ENCODE results near the gene MRTFA. TPM values are rescaled to one million over a fixed set of nuclear protein-coding genes. Genes with fewer than 3 reads are reported as not detected.

The MRTFA gene
- total and polyA plus RNA-seq, 2 of the 13 experiments (the other 11 are each of a cell fraction or from before 2014, with no cell fraction given): 2.4 to 8.2 TPM

DNA sequence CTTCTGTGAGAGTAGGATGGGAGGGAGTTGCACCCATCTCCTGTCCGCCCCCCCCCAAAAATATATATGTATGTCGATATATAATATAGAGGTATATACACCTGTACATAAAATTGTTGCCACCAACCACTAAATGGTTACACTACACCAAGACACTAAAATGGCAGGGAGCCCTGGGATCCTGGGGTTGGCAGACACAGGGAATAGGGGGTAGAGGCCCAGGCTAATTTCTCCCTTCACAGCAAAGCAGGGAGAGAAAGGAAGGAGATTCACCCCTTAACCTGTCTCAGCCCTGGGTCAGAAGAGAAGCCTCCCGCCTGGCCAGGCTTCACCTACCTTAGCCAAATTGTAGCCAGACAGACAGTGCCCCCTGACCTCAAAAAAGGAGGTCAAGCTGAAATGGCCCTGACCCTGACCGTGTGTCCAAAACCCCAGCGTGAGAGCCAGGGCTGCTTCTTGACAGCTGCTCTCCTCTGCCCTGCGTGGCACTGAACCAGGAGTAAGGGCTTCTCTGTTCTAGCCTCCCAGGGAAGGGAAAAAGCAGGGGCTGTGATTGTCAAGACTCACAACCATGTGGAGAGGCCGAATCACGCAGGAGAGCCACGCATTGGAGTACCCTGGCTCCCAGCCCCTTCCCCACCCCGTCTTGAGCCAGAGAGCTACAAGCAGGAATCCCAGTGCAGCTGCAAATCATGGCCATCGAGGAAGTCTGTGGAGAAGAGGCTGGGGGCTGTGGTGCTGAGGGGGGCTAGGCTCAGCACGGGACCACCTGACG, 225.6 kb downstream of the MRTFA start:
- Histone ChIP-seq H3K79me2 (ENCODE audit: insufficient read depth, low read length) (no peaks in the 10 kb centered on the region), H3K27me3 (ENCODE audit: control insufficient read depth in 1 of 2, insufficient read depth in 2 of 2, low read length in 2 of 2) (no peaks in the 10 kb centered on the region), H3K4me1 (ENCODE audit: insufficient read depth, low read length) (no peaks in the 10 kb centered on the region), H3K9ac (ENCODE audit: insufficient read depth, low read depth, low read length) (no peak overlapping the region), H3K4me3 (replicated peaks in 1 of 3; ENCODE audit: insufficient read depth in 1 of 3, low read depth in 2 of 3, low read length in 3 of 3) (no peak overlapping the region), H3K4me2 (ENCODE audit: low read depth, low read length) (no peak overlapping the region), H3K9me3 (ENCODE audit: low read length) (no peaks in the 10 kb centered on the region), H3K27ac (ENCODE audit: extremely low read length, insufficient read depth, low read length) (no peak overlapping the region), H2AFZ (ENCODE audit: low read length) (no peak overlapping the region), H4K20me1 (ENCODE audit: insufficient read depth, low read length) (no peaks in the 10 kb centered on the region), H3K36me3 (replicated peaks in 1 of 2; ENCODE audit: control insufficient read depth in 1 of 2, insufficient read depth in 2 of 2, low read length in 2 of 2) (peaks cover 13 to 21% of the 10 kb centered on the region in 2 experiments)
- FAIRE-seq: no peak
- intact Hi-C loops (cut with micrococcal nuclease; ENCODE audit: unreplicated experiment) (no loop called here), in situ Hi-C loops (cut with HindIII; ENCODE audit: extremely low pct_ligation_motif_present, low pct_unique_long_range_greater_than_20kb) (no loop called here)
- CTCF ChIA-PET (ENCODE audit: low intra/inter-chr PET ratio, low total read pairs): no interaction called here
- TF ChIP-seq ZNF282 (IDR thresholded peaks at IDR 0.05; ENCODE audit: partially characterized antibody): no peak
- no peak for TF ChIP-seq ZNF556 (CRISPR knock-in tag; IDR thresholded peaks at IDR 0.05; ENCODE audit: borderline replicate concordance)
- no peak for TF ChIP-seq ZFP36 (IDR thresholded peaks at IDR 0.05; ENCODE audit: borderline replicate concordance, low read depth, low read length, partially characterized antibody)
- TF ChIP-seq KAT7 (CRISPR knock-in tag; IDR thresholded peaks at IDR 0.05; ENCODE audit: borderline replicate concordance): no peak
- TF ChIP-seq ZNF501 (CRISPR knock-in tag; IDR thresholded peaks at IDR 0.05): no peak
- no peak for TF ChIP-seq SP140L (CRISPR knock-in tag; IDR thresholded peaks at IDR 0.05; ENCODE audit: borderline replicate concordance)
- TF ChIP-seq, protein P1, sequence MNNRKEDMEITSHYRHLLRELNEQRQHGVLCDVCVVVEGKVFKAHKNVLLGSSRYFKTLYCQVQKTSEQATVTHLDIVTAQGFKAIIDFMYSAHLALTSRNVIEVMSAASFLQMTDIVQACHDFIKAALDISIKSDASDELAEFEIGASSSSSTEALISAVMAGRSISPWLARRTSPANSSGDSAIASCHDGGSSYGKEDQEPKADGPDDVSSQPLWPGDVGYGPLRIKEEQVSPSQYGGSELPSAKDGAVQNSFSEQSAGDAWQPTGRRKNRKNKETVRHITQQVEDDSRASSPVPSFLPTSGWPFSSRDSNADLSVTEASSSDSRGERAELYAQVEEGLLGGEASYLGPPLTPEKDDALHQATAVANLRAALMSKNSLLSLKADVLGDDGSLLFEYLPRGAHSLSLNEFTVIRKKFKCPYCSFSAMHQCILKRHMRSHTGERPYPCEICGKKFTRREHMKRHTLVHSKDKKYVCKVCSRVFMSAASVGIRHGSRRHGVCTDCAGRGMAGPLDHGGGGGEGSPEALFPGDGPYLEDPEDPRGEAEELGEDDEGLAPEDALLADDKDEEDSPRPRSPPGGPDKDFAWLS (CRISPR knock-in tag; IDR thresholded peaks at IDR 0.05; ENCODE audit: borderline replicate concordance): no peak
- no peak for TF ChIP-seq SUZ12 (IDR thresholded peaks at IDR 0.05; ENCODE audit: low read depth, low read length)
- TF ChIP-seq ZNF788 (CRISPR knock-in tag; IDR thresholded peaks at IDR 0.05; ENCODE audit: borderline replicate concordance): no peak
- TF ChIP-seq NFIC (IDR thresholded peaks at IDR 0.05; ENCODE audit: low read length): no peak
- TF ChIP-seq, protein P2, sequence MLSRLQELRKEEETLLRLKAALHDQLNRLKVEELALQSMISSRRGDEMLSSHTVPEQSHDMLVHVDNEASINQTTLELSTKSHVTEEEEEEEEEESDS (CRISPR knock-in tag; IDR thresholded peaks at IDR 0.05; ENCODE audit: borderline replicate concordance): no peak
- ATAC-seq: no peak
- 95% methylated on average over 10 of the region's 13 CpGs for WGBS (ENCODE audit: low lambda C conversion rate)
- POLR2A ChIA-PET: interaction anchor here (0.7 kb wide), 1 partner anchor 91 kb away, joined by 3 read pairs; no protein-coding TSS in a partner anchor
- DNase-seq (ENCODE audit: low spot score): no peak
- no TSS peak for BruUV-seq (replicated peaks)

Measured in HepG2 (cell line).